ENCODE data around the gene KNDC1.

GRCh38 chr10:133150226-133150625 lies 9.8 kb upstream of the KNDC1 start:
- TF ChIP-seq POLR2A (IDR thresholded peaks at IDR 0.05), result no peak
- TF ChIP-seq CTCF (IDR thresholded peaks at IDR 0.05), result no peak
